Gastrocnemius medialis (tissue), 4 donors: ENCODE data around the gene AFF1.

Experiments used
- CTCF ChIP-seq, 5 experiments: fragments of 450-650 bp in 3 of 5; fragments of 200-600 bp in 2 of 5; sonication (generic) in 2 of 5; IDR thresholded peaks in 4 of 5; conservative IDR thresholded peaks in 1 of 5; 1 replicate in 4 of 5; 2 replicates in 1 of 5; pipeline ENCODE4 v1.5.1; 2016 to 2019; ENCODE audit warnings: antibody characterized with exemption in 5 of 5, mild to moderate bottlenecking in 3 of 5, moderate library complexity in 3 of 5
- POLR2A ChIP-seq, 2 donors: fragments of 450-650 bp; IDR thresholded peaks; one replicate each; pipeline ENCODE4 v1.6.1; 2017; ENCODE audit warnings: antibody characterized with exemption in 2 of 2, mild to moderate bottlenecking in 2 of 2, moderate library complexity in 2 of 2

DNA sequence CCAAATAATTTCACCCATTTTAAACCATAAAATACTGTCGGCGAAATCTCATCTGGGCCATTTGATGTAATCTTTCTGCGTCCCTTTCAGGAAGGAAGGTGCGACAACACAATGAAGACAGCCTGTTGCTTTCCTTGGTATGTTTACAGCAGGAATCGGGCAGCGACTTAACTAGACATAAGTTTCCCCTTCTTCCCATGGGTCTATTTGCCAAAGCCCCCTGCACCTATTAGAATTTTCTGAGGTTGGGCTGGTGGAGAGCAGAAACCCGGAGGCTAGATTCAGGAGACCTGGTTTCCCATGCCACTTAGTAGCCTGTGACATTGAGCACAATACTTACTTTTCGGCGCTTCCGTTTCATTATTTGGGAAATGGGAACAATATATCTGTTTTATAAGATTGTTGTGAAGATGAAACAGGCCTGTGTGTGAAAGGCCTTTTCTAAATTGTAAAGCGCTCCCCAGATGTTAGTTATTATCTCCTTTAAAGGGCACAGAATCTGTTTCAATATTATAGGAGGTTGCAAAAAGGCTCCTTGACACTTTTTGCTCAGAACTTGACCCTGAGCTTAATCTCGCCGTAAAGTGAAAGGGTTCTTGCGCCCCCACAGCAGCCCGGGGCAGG, 552 bp upstream of the AFF1 start:
- TF ChIP-seq CTCF (IDR thresholded peaks at IDR 0.05 in 4 of 5, conservative IDR thresholded peaks at IDR 0.05 in 1 of 5): no peak
- no peak for TF ChIP-seq POLR2A (IDR thresholded peaks at IDR 0.05)
